C4-2B (cell line): ENCODE results near the gene SESN1.

ENCODE experiments used
- CTCF ChIP-seq: fragments of 450-650 bp; conservative IDR thresholded peaks from 2 replicates; pipeline ENCODE4 v1.5.1; 2017; ENCODE audit warnings: mild to moderate bottlenecking
- ZFX ChIP-seq: fragments of 450-650 bp; IDR thresholded peaks from 2 replicates; pipeline ENCODE4 v1.6.1; 2017

GRCh38 chr6:108995296-108995695, 99.3 kb downstream of the SESN1 start:
- no peak for TF ChIP-seq CTCF
- no peak for TF ChIP-seq ZFX
